Suppressor macrophage treated with lipopolysaccharide for 1 hour (primary cell): ENCODE measurements around the gene PRPF6.
A peak's percentile ranks its signal among the peaks of the same experiment; 100 is the strongest.

Experiments
- DNase-seq, 3 donors: peaks; one replicate each; pipeline ENCODE4 v3.0.0-alpha.2; 2020 to 2022

Gene PRPF6

GRCh38 chr20:64065974-64066343 lies 85.0 kb downstream of the PRPF6 start:
- peak in 1 of 3 donors; percentile 57 for DNase-seq

DNA sequence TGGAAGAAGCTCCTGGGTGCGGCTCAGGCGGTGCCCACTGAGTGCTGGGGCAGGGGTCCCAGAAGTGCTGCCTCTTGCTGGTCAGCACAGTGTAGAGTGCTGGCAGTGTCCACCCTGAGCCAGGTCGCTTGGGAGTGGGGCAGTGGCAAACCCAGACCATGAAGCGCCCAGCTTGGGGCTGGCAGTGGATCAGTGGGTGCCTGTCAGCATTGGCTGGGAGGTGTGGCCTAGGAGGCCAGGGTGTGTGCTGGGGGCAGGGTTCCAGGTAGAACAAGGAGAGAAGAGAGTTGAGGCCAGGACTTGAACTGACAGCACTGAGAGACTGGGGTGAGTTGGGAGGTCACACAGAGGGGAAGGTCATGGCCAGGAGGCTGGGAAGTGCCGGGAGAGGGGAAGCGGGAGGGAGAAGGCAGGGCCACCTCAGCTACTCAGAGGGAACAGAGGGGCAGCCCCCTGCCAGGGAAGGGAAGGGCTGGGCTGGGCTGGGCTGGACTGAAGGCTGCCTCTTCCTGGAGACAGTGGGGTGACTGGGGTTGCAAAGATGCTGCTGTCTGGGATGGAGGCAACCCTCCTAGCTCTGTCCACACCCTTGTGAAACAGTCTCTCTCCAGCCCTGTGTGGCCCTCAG lies 86.2 kb downstream of the PRPF6 start:
- peak in 1 of 3 donors; percentile 25 for DNase-seq

DNA sequence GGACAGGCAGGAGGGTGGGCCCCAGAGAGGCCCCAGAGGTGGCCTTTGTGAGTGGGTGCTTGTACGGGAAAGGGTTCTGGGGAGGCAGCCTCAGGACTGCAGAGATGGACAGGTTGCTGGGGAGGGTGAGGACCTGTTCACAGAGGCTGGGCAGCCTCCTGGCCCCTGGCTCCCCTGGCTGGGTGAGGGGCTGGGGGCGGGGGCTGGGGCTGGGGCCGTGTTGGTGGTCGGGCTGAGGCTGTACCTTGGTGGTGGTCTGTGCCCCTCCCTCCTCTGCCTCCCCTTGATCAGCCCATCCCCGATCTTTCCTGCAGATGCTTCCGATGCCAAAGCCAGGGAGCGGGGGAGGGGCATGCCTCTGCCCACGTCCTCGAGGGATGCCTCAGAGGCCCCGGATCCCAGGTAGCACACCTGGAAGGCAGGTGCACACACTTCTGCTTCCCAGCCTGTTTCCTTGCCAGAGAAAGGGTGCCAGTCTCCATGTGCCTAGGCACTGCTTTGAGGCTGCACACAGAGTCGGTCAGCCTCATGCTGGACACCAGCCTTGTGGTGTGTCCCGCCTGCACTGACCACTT lies 86.9 kb downstream of the PRPF6 start:
- DNase-seq: no peak

GRCh38 chr20:64068386-64069208 lies 87.7 kb downstream of the PRPF6 start:
- DNase-seq: no peak

DNA sequence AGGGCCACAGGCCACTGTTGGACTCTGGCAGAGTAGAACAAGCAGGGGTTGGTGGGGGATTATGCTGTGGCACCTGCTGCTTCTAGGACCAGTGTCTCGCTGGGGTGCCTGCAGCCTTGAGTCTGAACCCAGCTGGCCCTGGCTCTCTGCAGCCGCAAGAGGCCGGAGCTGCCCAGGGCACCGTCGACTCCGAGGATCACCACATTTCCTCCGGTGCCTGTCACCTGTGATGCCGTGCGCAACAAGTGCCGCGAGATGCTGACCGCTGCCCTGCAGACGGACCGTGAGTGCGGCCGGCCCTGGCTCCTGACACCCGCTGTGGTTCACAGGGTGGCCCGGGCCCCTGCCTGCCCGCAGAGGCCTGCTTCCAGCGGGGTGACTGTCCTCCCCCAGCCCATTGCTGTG lies 88.3 kb downstream of the PRPF6 start:
- DNase-seq: no peak

GRCh38 chr20:64069614-64070243 lies 88.8 kb downstream of the PRPF6 start:
- DNase-seq: peak in 2 of 3 donors; percentile 48 to 59

- no peak for DNase-seq
Observed at GRCh38 chr20:64070244-64070993, 89.5 kb downstream of the PRPF6 start.

GRCh38 chr20:64071341-64072332 lies 90.7 kb downstream of the PRPF6 start:
- DNase-seq: no peak

DNA sequence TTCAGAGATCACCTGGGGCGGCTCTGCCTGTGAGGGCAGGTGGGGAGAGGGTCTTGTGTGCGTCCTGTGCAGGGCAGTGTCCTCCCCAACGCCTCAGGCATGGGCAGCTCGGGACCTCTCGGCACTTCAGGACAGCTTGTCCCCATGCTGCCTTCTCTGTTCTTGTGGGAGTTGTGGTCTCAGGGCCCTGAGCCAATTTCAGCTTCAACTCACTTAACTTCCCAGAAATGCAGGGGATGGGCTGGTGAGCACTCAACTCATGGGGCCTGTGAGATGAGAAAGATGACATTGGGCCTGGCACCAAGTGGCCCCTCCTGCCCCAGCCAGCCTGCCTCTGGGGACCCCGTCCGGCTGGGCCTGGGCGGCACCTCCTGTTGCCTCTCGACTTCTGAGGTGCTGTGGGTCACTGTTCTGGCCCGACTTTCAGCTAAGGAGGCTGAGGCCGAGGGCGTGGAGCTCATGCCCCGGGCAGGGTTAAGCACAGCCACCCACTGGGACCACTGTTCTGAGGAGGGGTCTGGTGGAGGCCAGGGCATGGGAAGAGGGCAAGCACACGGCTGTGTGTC lies 91.6 kb downstream of the PRPF6 start:
- no peak for DNase-seq

- DNase-seq: no peak
Observed at GRCh38 chr20:64073476-64074183, 92.7 kb downstream of the PRPF6 start.

GRCh38 chr20:64074184-64074789 lies 93.4 kb downstream of the PRPF6 start:
- no peak for DNase-seq

GRCh38 chr20:64074963-64075362 lies 94.0 kb downstream of the PRPF6 start:
- DNase-seq: no peak

DNA sequence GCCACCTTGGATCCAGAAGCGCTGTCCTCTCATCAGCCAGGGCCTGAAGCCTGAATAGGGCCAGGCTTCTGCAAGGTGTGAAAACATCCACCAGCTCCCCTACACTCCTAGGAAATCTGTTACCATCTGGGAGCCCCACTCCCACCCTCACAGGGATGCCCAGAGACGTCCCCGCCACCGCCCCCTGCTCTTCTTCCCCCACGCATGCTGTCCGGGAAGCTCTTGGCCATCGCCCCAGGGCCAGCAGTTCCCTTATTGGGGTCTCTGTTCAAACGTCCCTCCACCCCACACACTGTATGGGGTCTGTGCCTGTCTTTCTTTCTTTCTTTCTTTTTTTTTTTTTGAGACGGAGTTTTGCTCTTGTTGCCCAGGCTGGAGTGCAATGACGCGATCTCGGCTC lies 94.6 kb downstream of the PRPF6 start:
- DNase-seq: no peak

- no peak for DNase-seq
Observed at GRCh38 chr20:64076061-64076997, 95.4 kb downstream of the PRPF6 start.

- peak; percentile 38 to 71 (median 55) for DNase-seq
Observed at GRCh38 chr20:64077094-64077493, 96.2 kb downstream of the PRPF6 start.

DNA sequence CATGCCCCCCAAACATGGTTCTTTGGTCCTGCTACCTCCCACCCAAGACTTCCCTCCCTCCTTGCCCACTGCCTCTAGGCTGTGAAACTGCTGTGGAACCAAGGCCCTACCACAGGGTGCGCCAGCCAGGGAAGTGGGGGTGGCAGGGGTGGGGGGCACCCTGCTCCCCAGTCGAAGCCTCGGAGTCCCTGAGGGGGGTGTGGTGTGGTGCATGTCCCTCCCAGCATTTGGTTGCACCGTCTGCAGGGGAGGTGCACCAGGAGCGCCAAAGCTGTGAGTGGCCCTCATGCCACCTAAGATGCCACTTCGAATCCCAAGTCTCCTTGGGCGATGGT lies 96.6 kb downstream of the PRPF6 start:
- no peak for DNase-seq

DNA sequence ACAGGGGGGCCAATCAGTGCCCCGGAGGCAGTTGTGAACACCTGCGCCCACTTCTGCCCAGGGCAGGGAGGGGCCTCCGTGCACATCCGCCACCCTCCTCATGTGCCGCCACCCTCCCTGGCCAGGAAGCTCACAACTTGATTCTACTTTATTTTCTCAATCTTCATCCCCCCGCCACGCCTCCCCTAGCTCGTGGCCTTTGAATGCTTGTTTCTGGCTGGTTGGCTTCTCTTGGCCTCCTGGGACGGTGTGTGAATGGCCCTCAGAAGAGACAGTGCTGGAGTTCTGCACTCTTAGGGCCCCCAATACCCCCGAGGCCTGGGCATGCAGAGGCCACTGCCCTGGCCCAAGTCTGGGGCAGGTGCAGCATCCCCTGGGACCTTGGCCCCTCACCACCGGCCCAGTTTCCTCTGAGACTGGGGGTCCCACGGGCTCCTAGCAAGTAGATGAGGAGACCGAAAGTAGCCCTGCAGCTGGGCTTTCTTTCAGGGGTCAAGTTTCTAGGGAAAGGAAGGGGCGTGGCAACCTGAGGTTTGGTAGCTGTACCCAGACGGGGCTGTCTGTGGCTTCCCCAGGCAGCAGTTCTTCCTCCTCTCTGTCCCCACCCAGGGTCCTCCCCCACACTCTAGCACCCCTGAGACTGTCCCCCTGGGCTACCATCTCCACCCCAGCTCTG lies 97.1 kb downstream of the PRPF6 start:
- peak in 1 of 3 donors; percentile 47 for DNase-seq

DNA sequence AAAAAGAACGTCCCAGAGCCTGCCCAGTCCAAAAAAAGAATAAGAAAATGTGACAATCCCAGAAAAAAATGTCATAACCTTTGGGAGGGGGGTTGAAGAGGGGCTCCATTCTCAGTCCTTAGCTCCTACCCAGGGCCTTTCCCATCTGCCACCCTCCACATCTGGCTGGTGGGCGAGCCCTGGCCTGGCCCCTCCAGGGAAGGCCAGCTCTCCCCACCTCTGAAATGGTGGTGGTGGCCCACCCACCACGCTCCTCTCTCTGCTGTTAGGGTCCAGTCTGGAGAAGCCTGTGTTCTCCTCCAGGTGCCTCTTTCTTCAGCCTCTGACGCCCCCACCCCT lies 98.0 kb downstream of the PRPF6 start:
- no peak for DNase-seq
